Fibroblast of lung (primary cell): ENCODE results near the gene GOLPH3L. TPM values are rescaled to one million over a fixed set of nuclear protein-coding genes. Genes with fewer than 3 reads are reported as not detected.

ENCODE experiments used
- DNase-seq, 2 donors: peaks; one replicate each; pipeline versions ENCODE4 v3.0.0 to v3.0.0-alpha.2; 2010; ENCODE audit warnings: low read depth in 2 of 2
- H2AFZ ChIP-seq: 2 replicates; pipeline ENCODE4 v1.5.1; 2012; ENCODE audit warnings: low read length, control low read depth, inconsistent platforms
- H3K27ac ChIP-seq: 2 replicates; pipeline ENCODE4 v1.5.1; 2011; ENCODE audit warnings: low read length, control low read depth; ENCODE audit not compliant: insufficient read depth
- H3K27me3 ChIP-seq: 2 replicates; pipeline ENCODE4 v1.5.1; 2011; ENCODE audit warnings: mild to moderate bottlenecking, low read length; ENCODE audit not compliant: control insufficient read depth, insufficient read depth
- H3K36me3 ChIP-seq: 2 replicates; pipeline ENCODE4 v1.5.1; 2011; ENCODE audit warnings: low read length; ENCODE audit not compliant: control insufficient read depth, insufficient read depth
- H3K4me1 ChIP-seq: 2 replicates; pipeline ENCODE4 v1.5.1; 2011; ENCODE audit warnings: low read length; ENCODE audit not compliant: control insufficient read depth, insufficient read depth; ENCODE audit errors: extremely low read depth
- H3K4me2 ChIP-seq: 2 replicates; pipeline ENCODE4 v1.5.1; 2011; ENCODE audit warnings: low read length, control low read depth; ENCODE audit not compliant: insufficient read depth; ENCODE audit errors: extremely low read depth
- H3K4me3 ChIP-seq, 4 experiments: fragments of 200-600 bp in 1 of 4; sonication (generic) in 1 of 4; replicated peaks in 1 of 4; 2 replicates each; pipeline ENCODE4 v1.5.1; 2011 to 2016; ENCODE audit warnings: low read length in 4 of 4, low read depth in 3 of 4, mild to moderate bottlenecking in 3 of 4, control low read depth in 2 of 4, inconsistent platforms in 1 of 4, mixed read lengths in 1 of 4; ENCODE audit not compliant: insufficient read depth in 1 of 4; ENCODE audit errors: control extremely low read depth in 1 of 4
- H3K79me2 ChIP-seq: 2 replicates; pipeline ENCODE4 v1.5.1; 2012; ENCODE audit warnings: mild to moderate bottlenecking, low read length, inconsistent platforms; ENCODE audit not compliant: control insufficient read depth, insufficient read depth
- H3K9ac ChIP-seq: 2 replicates; pipeline ENCODE4 v1.5.1; 2011; ENCODE audit warnings: mild to moderate bottlenecking, low read length, control low read depth; ENCODE audit not compliant: insufficient read depth
- H3K9me3 ChIP-seq: 2 replicates; pipeline ENCODE4 v1.5.1; 2012; ENCODE audit warnings: low read depth, low read length; ENCODE audit not compliant: control insufficient read depth, insufficient read depth
- H4K20me1 ChIP-seq: 2 replicates; pipeline ENCODE4 v1.5.1; 2011; ENCODE audit warnings: low read length; ENCODE audit not compliant: control insufficient read depth, insufficient read depth; ENCODE audit errors: extremely low read depth
- CTCF ChIP-seq, 2 donors: IDR thresholded peaks in 1 of 2; conservative IDR thresholded peaks in 1 of 2; 1 replicate in 1 of 2; 2 replicates in 1 of 2; pipeline ENCODE4 v1.5.1; 2011 to 2012; ENCODE audit warnings: low read length in 2 of 2, control low read depth in 1 of 2, inconsistent platforms in 1 of 2, low read depth in 1 of 2, mild to moderate bottlenecking in 1 of 2
- EZH2 ChIP-seq: IDR thresholded peaks from 2 replicates; pipeline ENCODE4 v1.5.1; 2012; ENCODE audit warnings: low read length, control low read depth, mild to moderate bottlenecking; ENCODE audit errors: missing control alignments
- polyA plus RNA-seq, 2 donors: library from polyadenylated mRNA; depleted of rRNA in 1 of 2; stranded (reverse) in 1 of 2; unstranded in 1 of 2; fragments of >200 nt; gene quantifications; 2 replicates each; pipeline ENCODE4 v1.2.1, GENCODE V29; 2011 to 2012; ENCODE audit warnings: missing spikeins in 1 of 2
- total RNA-seq: library from RNA; depleted of rRNA; stranded (reverse); fragments of >200 nt; gene quantifications from 2 replicates; pipeline ENCODE4 v1.2.1, GENCODE V29; 2014

The GOLPH3L gene
- total and polyA plus RNA-seq, 2 donors (not counting 1 experiment from before 2014, with no cell fraction given) = 11.1 to 28.7 TPM

GRCh38 chr1:150683914-150684313, 13.0 kb downstream of the GOLPH3L start:
- TF ChIP-seq CTCF (conservative IDR thresholded peaks at IDR 0.05 in 1 of 2, IDR thresholded peaks at IDR 0.05 in 1 of 2; ENCODE audit: low read depth in 1 of 2, low read length in 2 of 2) = no peak
- TF ChIP-seq EZH2 = no peak

GRCh38 chr1:150678988-150679387, 18.0 kb downstream of the GOLPH3L start:
- DNase-seq = no peak
- H2AFZ ChIP-seq = no peak overlapping the region
- no peaks in the 10 kb centered on the region for H4K20me1 ChIP-seq
- no peaks in the 10 kb centered on the region for H3K4me1 ChIP-seq
- H3K9ac ChIP-seq = no peak overlapping the region
- H3K9me3 ChIP-seq = no peaks in the 10 kb centered on the region
- no peak overlapping the region for H3K27ac ChIP-seq
- H3K4me2 ChIP-seq = no peak overlapping the region
- no peaks in the 10 kb centered on the region for H3K27me3 ChIP-seq
- TF ChIP-seq EZH2 (no peak), CTCF (conservative IDR thresholded peaks at IDR 0.05 in 1 of 2, IDR thresholded peaks at IDR 0.05 in 1 of 2; ENCODE audit: low read depth in 1 of 2, low read length in 2 of 2) (no peak)
- no peak overlapping the region for H3K4me3 ChIP-seq
- H3K79me2 ChIP-seq = no peaks in the 10 kb centered on the region
- H3K36me3 ChIP-seq = no peaks in the 10 kb centered on the region

More at GRCh38 chr1:150683914-150684313, 13.0 kb downstream of the GOLPH3L start:
- Histone ChIP-seq H3K9ac (no peak overlapping the region), H3K4me1 (no peaks in the 10 kb centered on the region), H4K20me1 (no peaks in the 10 kb centered on the region), H3K27ac (no peak overlapping the region), H3K4me3 (no peak overlapping the region), H3K4me2 (no peak overlapping the region), H3K36me3 (no peaks in the 10 kb centered on the region), H3K79me2 (no peaks in the 10 kb centered on the region), H3K9me3 (no peaks in the 10 kb centered on the region), H3K27me3 (no peaks in the 10 kb centered on the region), H2AFZ (no peak overlapping the region)
- DNase-seq = no peak

- Histone ChIP-seq H3K9me3 (no peaks in the 10 kb centered on the region), H3K4me3 (no peak overlapping the region), H3K27me3 (no peaks in the 10 kb centered on the region), H2AFZ (no peak overlapping the region), H3K36me3 (no peaks in the 10 kb centered on the region), H4K20me1 (no peaks in the 10 kb centered on the region), H3K4me1 (no peaks in the 10 kb centered on the region), H3K9ac (no peak overlapping the region), H3K4me2 (no peak overlapping the region), H3K79me2 (no peaks in the 10 kb centered on the region), H3K27ac (no peak overlapping the region)
- no peak for DNase-seq
- no peak for TF ChIP-seq CTCF (conservative IDR thresholded peaks at IDR 0.05 in 1 of 2, IDR thresholded peaks at IDR 0.05 in 1 of 2; ENCODE audit: low read depth in 1 of 2, low read length in 2 of 2)
- TF ChIP-seq EZH2 = no peak
Measured at GRCh38 chr1:150674881-150675280, 22.1 kb downstream of the GOLPH3L start.
